ENCODE data around the gene ZNF668. TPM values are rescaled to one million over a fixed set of nuclear protein-coding genes. Genes with fewer than 3 reads are reported as not detected.
A peak's percentile ranks its signal among the peaks of the same experiment; 100 is the strongest.

Gene ZNF668
- total and polyA plus RNA-seq, 2 of the 13 experiments (the other 11 are each of a cell fraction or from before 2014, with no cell fraction given) = 3.8 to 9.8 TPM

DNA sequence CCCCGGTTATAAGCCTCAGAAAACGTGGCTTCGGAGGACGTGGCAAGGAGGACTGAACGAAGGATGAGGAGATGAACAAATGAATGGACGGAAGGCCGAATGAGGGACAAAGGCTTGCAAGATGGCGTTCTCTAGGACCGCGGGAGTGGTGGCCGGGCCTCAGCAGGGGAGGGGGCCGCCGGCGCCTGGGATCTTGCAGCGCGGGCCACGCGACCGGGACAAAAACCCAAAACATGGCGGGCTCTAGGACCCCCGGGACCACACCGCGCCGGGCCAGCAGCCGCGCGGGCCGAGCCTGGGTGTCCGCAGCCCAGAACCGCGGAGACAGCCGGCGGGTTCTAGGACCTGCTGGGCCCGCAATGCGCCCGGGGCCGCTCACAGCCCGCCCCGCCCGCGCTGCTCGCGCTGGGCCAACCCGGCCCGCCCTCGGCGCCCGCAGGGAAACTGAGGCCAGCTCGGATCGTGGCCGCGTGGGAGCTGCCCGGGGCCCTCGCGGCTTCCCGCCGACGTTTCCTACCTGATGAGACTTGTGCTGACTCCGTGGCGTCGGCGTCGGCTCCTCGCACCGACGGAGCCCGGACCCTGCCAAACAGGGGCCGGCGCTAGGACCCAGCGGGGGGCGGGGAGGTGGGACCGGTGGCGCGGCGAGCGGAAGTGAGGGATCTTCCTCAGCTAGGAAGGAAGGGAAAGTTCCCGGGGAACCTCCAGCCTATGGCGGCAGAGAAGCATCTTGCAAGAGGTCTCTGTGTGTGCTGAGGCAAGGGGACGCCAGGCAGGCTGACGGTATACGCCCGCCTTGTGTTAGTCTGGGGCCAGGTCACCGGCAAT lies 684 bp downstream of the ZNF668 start (continued):
- TF ChIP-seq THYN1 (CRISPR knock-in tag; IDR thresholded peaks at IDR 0.05; ENCODE audit: borderline replicate concordance, low read depth) (no peak), NFIB (CRISPR knock-in tag; IDR thresholded peaks at IDR 0.05; ENCODE audit: borderline replicate concordance) (no peak), CBFB (CRISPR knock-in tag; IDR thresholded peaks at IDR 0.05) (peak; percentile 42; the same call in 1 of the 2 replicates), ZNF674 (CRISPR knock-in tag; IDR thresholded peaks at IDR 0.05; ENCODE audit: low read depth) (0 out of 2 replicates have a peak, but pooled peaks have one; percentile 54), ZNF432 (CRISPR knock-in tag; IDR thresholded peaks at IDR 0.05; ENCODE audit: borderline replicate concordance) (no peak), SNRNP70 (IDR thresholded peaks at IDR 0.05; ENCODE audit: low read depth, low read length) (no peak), GLMP (CRISPR knock-in tag; IDR thresholded peaks at IDR 0.05; ENCODE audit: borderline replicate concordance) (no peak), ELF4 (CRISPR knock-in tag; IDR thresholded peaks at IDR 0.05; ENCODE audit: borderline replicate concordance) (peak; percentile 53; the same call in 1 of the 2 replicates), GATAD2A (CRISPR knock-in tag; IDR thresholded peaks at IDR 0.05) (no peak; the same call in 1 of the 2 replicates), XRCC5 (optimal IDR thresholded peaks at IDR 0.05; ENCODE audit: low read length) (peak; percentile 95), ZC3H4 (CRISPR knock-in tag; IDR thresholded peaks at IDR 0.05; ENCODE audit: borderline replicate concordance) (no peak), FOXC1 (CRISPR knock-in tag; IDR thresholded peaks at IDR 0.05; ENCODE audit: borderline replicate concordance) (peak; percentile 81; the same call in 1 of the 2 replicates), CENPBD1 (CRISPR knock-in tag; IDR thresholded peaks at IDR 0.05; ENCODE audit: borderline replicate concordance, low read depth) (no peak; the same call in 1 of the 2 replicates), CREM (IDR thresholded peaks at IDR 0.05) (no peak), CREM (CRISPR knock-in tag; IDR thresholded peaks at IDR 0.05) (no peak), GFI1 (CRISPR knock-in tag; IDR thresholded peaks at IDR 0.05; ENCODE audit: borderline replicate concordance) (no peak), ZNF326 (CRISPR knock-in tag; IDR thresholded peaks at IDR 0.05; ENCODE audit: borderline replicate concordance) (no peak)
- TF ChIP-seq, protein P1, sequence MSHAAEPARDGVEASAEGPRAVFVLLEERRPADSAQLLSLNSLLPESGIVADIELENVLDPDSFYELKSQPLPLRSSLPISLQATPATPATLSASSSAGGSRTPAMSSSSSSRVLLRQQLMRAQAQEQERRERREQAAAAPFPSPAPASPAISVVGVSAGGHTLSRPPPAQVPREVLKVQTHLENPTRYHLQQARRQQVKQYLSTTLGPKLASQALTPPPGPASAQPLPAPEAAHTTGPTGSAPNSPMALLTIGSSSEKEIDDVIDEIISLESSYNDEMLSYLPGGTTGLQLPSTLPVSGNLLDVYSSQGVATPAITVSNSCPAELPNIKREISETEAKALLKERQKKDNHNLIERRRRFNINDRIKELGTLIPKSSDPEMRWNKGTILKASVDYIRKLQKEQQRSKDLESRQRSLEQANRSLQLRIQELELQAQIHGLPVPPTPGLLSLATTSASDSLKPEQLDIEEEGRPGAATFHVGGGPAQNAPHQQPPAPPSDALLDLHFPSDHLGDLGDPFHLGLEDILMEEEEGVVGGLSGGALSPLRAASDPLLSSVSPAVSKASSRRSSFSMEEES (CRISPR knock-in tag; IDR thresholded peaks at IDR 0.05) = no peak; the same call in 1 of the 2 replicates
- TF ChIP-seq, protein P2, sequence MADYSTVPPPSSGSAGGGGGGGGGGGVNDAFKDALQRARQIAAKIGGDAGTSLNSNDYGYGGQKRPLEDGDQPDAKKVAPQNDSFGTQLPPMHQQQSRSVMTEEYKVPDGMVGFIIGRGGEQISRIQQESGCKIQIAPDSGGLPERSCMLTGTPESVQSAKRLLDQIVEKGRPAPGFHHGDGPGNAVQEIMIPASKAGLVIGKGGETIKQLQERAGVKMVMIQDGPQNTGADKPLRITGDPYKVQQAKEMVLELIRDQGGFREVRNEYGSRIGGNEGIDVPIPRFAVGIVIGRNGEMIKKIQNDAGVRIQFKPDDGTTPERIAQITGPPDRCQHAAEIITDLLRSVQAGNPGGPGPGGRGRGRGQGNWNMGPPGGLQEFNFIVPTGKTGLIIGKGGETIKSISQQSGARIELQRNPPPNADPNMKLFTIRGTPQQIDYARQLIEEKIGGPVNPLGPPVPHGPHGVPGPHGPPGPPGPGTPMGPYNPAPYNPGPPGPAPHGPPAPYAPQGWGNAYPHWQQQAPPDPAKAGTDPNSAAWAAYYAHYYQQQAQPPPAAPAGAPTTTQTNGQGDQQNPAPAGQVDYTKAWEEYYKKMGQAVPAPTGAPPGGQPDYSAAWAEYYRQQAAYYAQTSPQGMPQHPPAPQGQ (CRISPR knock-in tag; IDR thresholded peaks at IDR 0.05; ENCODE audit: borderline replicate concordance) = no peak
- TF ChIP-seq, protein P3, sequence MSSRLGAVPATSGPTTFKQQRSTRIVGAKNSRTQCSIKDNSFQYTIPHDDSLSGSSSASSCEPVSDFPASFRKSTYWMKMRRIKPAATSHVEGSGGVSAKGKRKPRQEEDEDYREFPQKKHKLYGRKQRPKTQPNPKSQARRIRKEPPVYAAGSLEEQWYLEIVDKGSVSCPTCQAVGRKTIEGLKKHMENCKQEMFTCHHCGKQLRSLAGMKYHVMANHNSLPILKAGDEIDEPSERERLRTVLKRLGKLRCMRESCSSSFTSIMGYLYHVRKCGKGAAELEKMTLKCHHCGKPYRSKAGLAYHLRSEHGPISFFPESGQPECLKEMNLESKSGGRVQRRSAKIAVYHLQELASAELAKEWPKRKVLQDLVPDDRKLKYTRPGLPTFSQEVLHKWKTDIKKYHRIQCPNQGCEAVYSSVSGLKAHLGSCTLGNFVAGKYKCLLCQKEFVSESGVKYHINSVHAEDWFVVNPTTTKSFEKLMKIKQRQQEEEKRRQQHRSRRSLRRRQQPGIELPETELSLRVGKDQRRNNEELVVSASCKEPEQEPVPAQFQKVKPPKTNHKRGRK (CRISPR knock-in tag; IDR thresholded peaks at IDR 0.05) = no peak

All from HepG2 (cell line).